K562 (cell line): ENCODE data around the gene TTC4. TPM values are rescaled to one million over a fixed set of nuclear protein-coding genes. Genes with fewer than 3 reads are reported as not detected.

Experiments used
- CBX2 ChIP-seq: fragments of 200-600 bp; sonication (generic); IDR thresholded peaks from one replicate; pipeline ENCODE4 v1.6.1; 2012; ENCODE audit warnings: mild to moderate bottlenecking, low read length, inconsistent platforms; ENCODE audit not compliant: insufficient read depth, poor library complexity, severe bottlenecking
- CHD1 ChIP-seq: fragments of 200-600 bp; sonication (generic); IDR thresholded peaks from one replicate; pipeline ENCODE4 v1.6.1; 2012; ENCODE audit warnings: mild to moderate bottlenecking, moderate library complexity, low read length, inconsistent platforms
- HINFP ChIP-seq: fragments of 450-650 bp; conservative IDR thresholded peaks from 2 replicates; pipeline ENCODE4 v1.6.1; 2016; ENCODE audit warnings: missing genetic modification characterization, low read depth, mild to moderate bottlenecking, control low read depth, missing compliant biosample characterization
- HIVEP1 ChIP-seq: fragments of 250-450 bp; sonication (Bioruptor Pico); IDR thresholded peaks from 2 replicates; pipeline ENCODE4 v1.4.0; 2020; ENCODE audit warnings: mild to moderate bottlenecking
- IRF2 ChIP-seq: sonication (generic); formaldehyde crosslinking; IDR thresholded peaks from 2 replicates; pipeline ENCODE4 v1.8.1; 2022; ENCODE audit warnings: mild to moderate bottlenecking, missing genetic modification reagents
- IRF9 ChIP-seq: fragments of 450-650 bp; IDR thresholded peaks from 2 replicates; pipeline ENCODE4 v1.6.1; 2016; ENCODE audit warnings: missing biosample characterization, missing genetic modification characterization
- KLF13 ChIP-seq: fragments of 450-650 bp; IDR thresholded peaks from 2 replicates; pipeline ENCODE4 v1.6.1; 2016; ENCODE audit warnings: missing genetic modification characterization, low read depth, mild to moderate bottlenecking, missing compliant biosample characterization, moderate library complexity, borderline replicate concordance
- LCOR ChIP-seq: sonication (generic); formaldehyde crosslinking; IDR thresholded peaks from 2 replicates; pipeline ENCODE4 v1.8.0; 2022; ENCODE audit warnings: mild to moderate bottlenecking, missing genetic modification reagents
- MTA1 ChIP-seq: fragments of 450-650 bp; IDR thresholded peaks from 2 replicates; pipeline ENCODE4 v1.6.1; 2017; ENCODE audit warnings: borderline replicate concordance
- RHOXF2B ChIP-seq: fragments of 250-450 bp; sonication (Bioruptor Pico); conservative IDR thresholded peaks from 2 replicates; pipeline ENCODE4 v1.5.1; 2021
- SRSF9 ChIP-seq: fragments of 200-400 bp; formaldehyde crosslinking; IDR thresholded peaks from 2 replicates; pipeline ENCODE4 v1.6.1; 2017; ENCODE audit warnings: low read depth, low read length, borderline replicate concordance
- TOE1 ChIP-seq, 2 experiments: fragments of 450-650 bp in 1 of 2; sonication (generic) in 1 of 2; formaldehyde crosslinking in 1 of 2; IDR thresholded peaks; 2 replicates each; pipeline versions ENCODE4 v1.7.1 to v1.8.0; 2016 to 2022; ENCODE audit warnings: borderline replicate concordance in 2 of 2, mild to moderate bottlenecking in 2 of 2, antibody characterized with exemption in 1 of 2, inconsistent platforms in 1 of 2, low read depth in 1 of 2, missing genetic modification reagents in 1 of 2, moderate library complexity in 1 of 2
- TSHZ1 ChIP-seq: fragments of 250-450 bp; sonication (Bioruptor Pico); IDR thresholded peaks from 2 replicates; pipeline ENCODE4 v1.4.0; 2020; ENCODE audit warnings: mild to moderate bottlenecking, moderate library complexity
- ZBTB1 ChIP-seq: sonication (generic); formaldehyde crosslinking; IDR thresholded peaks from 2 replicates; pipeline ENCODE4 v1.8.1; 2023; ENCODE audit warnings: missing genetic modification reagents, low read depth, mild to moderate bottlenecking, borderline replicate concordance
- ZNF280B ChIP-seq: fragments of 250-450 bp; sonication (Bioruptor Pico); IDR thresholded peaks from 2 replicates; pipeline ENCODE4 v1.5.1; 2021; ENCODE audit warnings: mild to moderate bottlenecking
- ZNF316 ChIP-seq: fragments of 450-650 bp; IDR thresholded peaks from 2 replicates; pipeline ENCODE4 v1.6.1; 2016
- ZNF408 ChIP-seq: fragments of 250-450 bp; sonication (Bioruptor Pico); IDR thresholded peaks from 2 replicates; pipeline ENCODE4 v1.4.0; 2020; ENCODE audit warnings: low read depth, mild to moderate bottlenecking, moderate library complexity
- polyA plus RNA-seq, 8 experiments: library from polyadenylated mRNA; depleted of rRNA in 4 of 8; stranded (reverse) in 5 of 8; unstranded in 3 of 8; fragments of >200 nt; fragmentation: Nextera tagmentation in 2 of 8; fragmentation: Illumina TruSeq in 1 of 8; extraction: Ambion mirVana in 2 of 8; extraction: Trizol in 1 of 8; gene quantifications; 2 replicates each; pipeline versions ENCODE4 v1.2.1 to v1.2.3, GENCODE V29; 2011 to 2014; ENCODE audit warnings: inconsistent platforms in 1 of 8, missing spikeins in 1 of 8
- total RNA-seq, 7 experiments: library from RNA; depleted of rRNA in 6 of 7; stranded (reverse); fragments of >200 nt in 6 of 7; fragmentation: Illumina TruSeq in 2 of 7; extraction: Trizol in 2 of 7; gene quantifications; 2 replicates each; pipeline versions ENCODE4 v1.2.1 to v1.2.3, GENCODE V29; 2011 to 2021; ENCODE audit warnings: low replicate concordance in 1 of 7

Gene TTC4
- total and polyA plus RNA-seq, 9 of the 15 experiments (the other 6 are each of a cell fraction or from before 2014, with no cell fraction given): 36.3 to 111 (median 54.1) TPM

GRCh38 chr1:54715493-54716298, at the start of gene TTC4 (continued):
- TF ChIP-seq MTA1 (no peak), KLF13 (tag) (peak; percentile 99), HIVEP1 (CRISPR knock-in tag) (no peak), ZNF316 (no peak), CHD1 (peak; percentile 50), TSHZ1 (CRISPR knock-in tag) (no peak), IRF2 (CRISPR knock-in tag) (no peak), IRF9 (no peak), ZBTB1 (CRISPR knock-in tag) (0 out of 2 replicates have a peak, but pooled peaks have one; percentile 56), LCOR (CRISPR knock-in tag) (peak; percentile 94), HINFP (tag) (no peak), ZNF408 (CRISPR knock-in tag) (no peak), RHOXF2B (CRISPR knock-in tag) (peak; percentile 84; the same call in 1 of the 2 replicates), TOE1 (IDR thresholded peaks at IDR 0.05; ENCODE audit: borderline replicate concordance) (peak; percentile 80; the same call in 1 of the 2 replicates), TOE1 (CRISPR knock-in tag; IDR thresholded peaks at IDR 0.05; ENCODE audit: borderline replicate concordance, low read depth) (0 out of 2 replicates have a peak, but pooled peaks have one; percentile 22), CBX2 (no peak), ZNF280B (no peak), SRSF9 (no peak)
